Measurements from ENCODE around the gene XYLT1.

Gene XYLT1

GRCh38 chr16:17293813-17294558, 176.8 kb downstream of the XYLT1 start:
- Histone ChIP-seq H3K4me2 (ENCODE audit: low read length) (no peak overlapping the region), H3K79me2 (ENCODE audit: control insufficient read depth, low read length) (0 out of 2 replicates have a peak, but pooled peaks cover 2% of the 10 kb centered on the region), H3K36me3 (ENCODE audit: control insufficient read depth, low read length) (no peaks in the 10 kb centered on the region), H3K27me3 (ENCODE audit: control insufficient read depth, low read length) (no peaks in the 10 kb centered on the region), H3K4me3 (ENCODE audit: low read length) (no peak overlapping the region), H3K9me2 (replicated peaks; ENCODE audit: control insufficient read depth, low read length) (no peaks in the 10 kb centered on the region), H4K20me1 (ENCODE audit: control insufficient read depth, insufficient read depth, low read depth, low read length) (0 out of 2 replicates have a peak, but pooled peaks cover 3% of the 10 kb centered on the region), H3K9me3 (ENCODE audit: control insufficient read depth, insufficient read depth, low read length) (no peaks in the 10 kb centered on the region), H3K4me1 (ENCODE audit: control insufficient read depth, low read length) (no peaks in the 10 kb centered on the region), H3K27ac (ENCODE audit: low read depth, low read length) (no peak overlapping the region), H3F3A (ENCODE audit: control insufficient read depth, insufficient read depth) (no peaks in the 10 kb centered on the region; the same call in 1 of the 2 replicates)
- TF ChIP-seq, protein P1, sequence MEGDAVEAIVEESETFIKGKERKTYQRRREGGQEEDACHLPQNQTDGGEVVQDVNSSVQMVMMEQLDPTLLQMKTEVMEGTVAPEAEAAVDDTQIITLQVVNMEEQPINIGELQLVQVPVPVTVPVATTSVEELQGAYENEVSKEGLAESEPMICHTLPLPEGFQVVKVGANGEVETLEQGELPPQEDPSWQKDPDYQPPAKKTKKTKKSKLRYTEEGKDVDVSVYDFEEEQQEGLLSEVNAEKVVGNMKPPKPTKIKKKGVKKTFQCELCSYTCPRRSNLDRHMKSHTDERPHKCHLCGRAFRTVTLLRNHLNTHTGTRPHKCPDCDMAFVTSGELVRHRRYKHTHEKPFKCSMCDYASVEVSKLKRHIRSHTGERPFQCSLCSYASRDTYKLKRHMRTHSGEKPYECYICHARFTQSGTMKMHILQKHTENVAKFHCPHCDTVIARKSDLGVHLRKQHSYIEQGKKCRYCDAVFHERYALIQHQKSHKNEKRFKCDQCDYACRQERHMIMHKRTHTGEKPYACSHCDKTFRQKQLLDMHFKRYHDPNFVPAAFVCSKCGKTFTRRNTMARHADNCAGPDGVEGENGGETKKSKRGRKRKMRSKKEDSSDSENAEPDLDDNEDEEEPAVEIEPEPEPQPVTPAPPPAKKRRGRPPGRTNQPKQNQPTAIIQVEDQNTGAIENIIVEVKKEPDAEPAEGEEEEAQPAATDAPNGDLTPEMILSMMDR (IDR thresholded peaks at IDR 0.05; ENCODE audit: low read depth, low read length, poor library complexity, severe bottlenecking), result no peak
- no peak for TF ChIP-seq EZH2phosphoT487 (IDR thresholded peaks at IDR 0.05; ENCODE audit: borderline replicate concordance, low read length)

DNA sequence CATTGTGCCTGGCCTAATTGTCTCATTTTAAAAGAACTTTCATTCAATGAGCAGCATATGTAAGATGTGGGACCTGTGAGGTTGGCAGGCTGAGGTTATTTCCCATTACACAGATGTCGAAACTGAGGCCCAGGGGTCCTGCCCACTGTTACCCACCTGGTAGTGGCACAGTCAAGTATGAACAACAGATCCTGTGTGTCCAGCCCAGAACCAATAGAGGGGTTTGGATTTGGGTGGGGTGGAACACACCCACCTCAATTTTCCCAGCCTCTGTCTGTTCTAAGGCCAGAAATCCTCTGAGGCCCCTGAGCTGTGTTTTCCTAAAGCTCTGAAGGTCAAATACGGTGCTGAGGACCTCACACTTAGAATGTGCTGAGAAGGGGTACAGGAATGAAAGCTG, 179.5 kb downstream of the XYLT1 start:
- 0 out of 2 replicates have a peak, but pooled peaks cover 3% of the 10 kb centered on the region for H4K20me1 ChIP-seq (ENCODE audit: control insufficient read depth, insufficient read depth, low read depth, low read length)
- H3K79me2 ChIP-seq (ENCODE audit: control insufficient read depth, low read length), result no peaks in the 10 kb centered on the region
- H3K9me2 ChIP-seq (replicated peaks; ENCODE audit: control insufficient read depth, low read length), result no peaks in the 10 kb centered on the region
- H3K9me3 ChIP-seq (ENCODE audit: control insufficient read depth, insufficient read depth, low read length), result no peaks in the 10 kb centered on the region
- no peaks in the 10 kb centered on the region for H3K27me3 ChIP-seq (ENCODE audit: control insufficient read depth, low read length)
- H3K36me3 ChIP-seq (ENCODE audit: control insufficient read depth, low read length), result no peaks in the 10 kb centered on the region
- no peaks in the 10 kb centered on the region for H3K4me1 ChIP-seq (ENCODE audit: control insufficient read depth, low read length)
- H3K27ac ChIP-seq (ENCODE audit: low read depth, low read length), result no peak overlapping the region
- H3K4me2 ChIP-seq (ENCODE audit: low read length), result no peak overlapping the region
- no peak overlapping the region for H3K4me3 ChIP-seq (ENCODE audit: low read length)
- TF ChIP-seq EZH2phosphoT487 (IDR thresholded peaks at IDR 0.05; ENCODE audit: borderline replicate concordance, low read length), result no peak
- TF ChIP-seq, protein P1 (IDR thresholded peaks at IDR 0.05; ENCODE audit: low read depth, low read length, poor library complexity, severe bottlenecking), result no peak
- H3F3A ChIP-seq (ENCODE audit: control insufficient read depth, insufficient read depth), result no peaks in the 10 kb centered on the region; the same call in 1 of the 2 replicates

DNA sequence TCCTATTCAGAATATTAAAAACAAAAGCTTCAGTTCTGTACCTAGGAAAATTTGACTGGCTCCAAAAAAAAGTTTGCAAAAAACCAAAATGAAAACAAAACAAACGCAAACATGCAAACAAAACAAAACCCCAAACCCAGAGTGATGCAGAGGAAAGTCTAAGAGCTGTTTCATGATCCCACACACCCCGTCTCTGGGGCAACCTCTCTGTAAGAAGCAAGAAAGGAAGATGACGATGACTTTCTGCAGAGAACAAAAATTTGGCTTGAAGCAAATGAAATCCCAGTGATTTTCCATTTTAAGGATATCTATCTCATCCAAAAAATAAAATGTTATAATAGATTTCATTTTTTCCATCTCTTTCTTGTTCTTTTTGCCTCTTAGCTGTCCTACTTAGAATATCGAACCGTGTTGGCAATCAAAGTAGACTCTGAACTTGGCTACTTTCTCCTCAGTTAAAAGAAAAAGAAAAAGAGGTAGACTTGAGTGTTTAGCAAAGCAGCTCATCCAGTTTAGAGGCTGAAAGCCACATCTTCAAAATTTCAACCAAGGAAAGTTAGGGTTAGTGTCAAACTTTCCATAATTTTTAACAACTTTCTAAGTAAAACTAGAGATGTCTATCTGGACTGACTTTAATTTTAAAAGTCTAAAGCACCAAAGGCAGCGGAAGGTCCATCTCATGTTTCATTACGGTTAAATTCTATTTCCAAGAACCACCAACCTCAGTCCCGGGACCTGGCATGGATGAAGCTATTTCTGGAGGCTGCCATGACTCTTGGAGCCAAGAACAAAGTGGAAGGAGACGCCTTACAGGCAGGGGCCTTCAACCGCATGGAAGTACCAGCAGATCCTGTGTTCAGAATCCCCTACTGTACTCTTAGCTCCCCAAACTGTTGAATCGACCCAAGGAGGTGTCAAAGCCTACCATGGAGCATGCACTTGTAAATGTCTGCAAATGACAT, 180.8 kb downstream of the XYLT1 start:
- 0 out of 2 replicates have a peak, but pooled peaks cover 3% of the 10 kb centered on the region for H4K20me1 ChIP-seq (ENCODE audit: control insufficient read depth, insufficient read depth, low read depth, low read length)
- H3K79me2 ChIP-seq (ENCODE audit: control insufficient read depth, low read length), result 0 out of 2 replicates have a peak, but pooled peaks cover 3% of the 10 kb centered on the region
- no peaks in the 10 kb centered on the region for H3K9me3 ChIP-seq (ENCODE audit: control insufficient read depth, insufficient read depth, low read length)
- TF ChIP-seq, protein P1 (IDR thresholded peaks at IDR 0.05; ENCODE audit: low read depth, low read length, poor library complexity, severe bottlenecking), result no peak
- no peak for TF ChIP-seq EZH2phosphoT487 (IDR thresholded peaks at IDR 0.05; ENCODE audit: borderline replicate concordance, low read length)
- no peaks in the 10 kb centered on the region for H3K36me3 ChIP-seq (ENCODE audit: control insufficient read depth, low read length)
- H3K4me3 ChIP-seq (ENCODE audit: low read length), result no peak overlapping the region
- H3K4me2 ChIP-seq (ENCODE audit: low read length), result no peak overlapping the region
- no peaks in the 10 kb centered on the region for H3K9me2 ChIP-seq (replicated peaks; ENCODE audit: control insufficient read depth, low read length)
- H3K27ac ChIP-seq (ENCODE audit: low read depth, low read length), result no peak overlapping the region
- peaks cover under 1% of the 10 kb centered on the region; the same call in 1 of the 2 replicates for H3K4me1 ChIP-seq (ENCODE audit: control insufficient read depth, low read length)
- H3F3A ChIP-seq (ENCODE audit: control insufficient read depth, insufficient read depth), result no peaks in the 10 kb centered on the region; the same call in 1 of the 2 replicates
- H3K27me3 ChIP-seq (ENCODE audit: control insufficient read depth, low read length), result no peaks in the 10 kb centered on the region

Measured in DOHH2 (cell line).